ENCODE results near the gene ARHGAP30. TPM values are rescaled to one million over a fixed set of nuclear protein-coding genes. Genes with fewer than 3 reads are reported as not detected.

ARHGAP30 gene
- total RNA-seq, 4 donors from 2014 or later, result 6.1 to 14.1 (median 10.2) TPM

GRCh38 chr1:161044908-161045735 is 24.6 kb downstream of the ARHGAP30 start:
- Histone ChIP-seq H3K9me3 (no peaks in the 10 kb centered on the region), H3K4me3 (peak overlapping the region; percentile 67 to 94 (median 80)), H3K36me3 (peaks cover 9 to 57% (median 15%) of the 10 kb centered on the region in 3 donors), H3K4me1 (peaks cover 0 to 25% (median 12%) of the 10 kb centered on the region in 4 donors), H3K27me3 (no peaks in the 10 kb centered on the region), H3K27ac (peak overlapping the region; percentile 65 to 95 (median 92))
- WGBS, 2 donors, result 0% methylated on average over 39 to 46 of the region's 48 CpGs
- peak in 1 of 2 donors; percentile 43 for DNase-seq (ENCODE audit: low spot score in 2 of 2)
- TF ChIP-seq POLR2A (IDR thresholded peaks at IDR 0.05), result no peak
- TF ChIP-seq CTCF (IDR thresholded peaks at IDR 0.05), result no peak
- peak in 1 of 2 donors; percentile 53 for TF ChIP-seq EP300 (IDR thresholded peaks at IDR 0.05)

- H3K4me1 ChIP-seq, result peaks cover 0 to 25% (median 12%) of the 10 kb centered on the region in 4 donors
- peak overlapping the region; percentile 65 to 95 (median 92) for H3K27ac ChIP-seq
- no peaks in the 10 kb centered on the region for H3K27me3 ChIP-seq
- peaks cover 9 to 59% (median 21%) of the 10 kb centered on the region in 3 donors for H3K36me3 ChIP-seq
- H3K4me3 ChIP-seq, result peak overlapping the region; percentile 67 to 94 (median 80)
- no peaks in the 10 kb centered on the region for H3K9me3 ChIP-seq
- no peak for DNase-seq (ENCODE audit: low spot score in 2 of 2)
- TF ChIP-seq POLR2A (IDR thresholded peaks at IDR 0.05), result no peak
- no peak for TF ChIP-seq CTCF (IDR thresholded peaks at IDR 0.05)
- no peak for TF ChIP-seq EP300 (IDR thresholded peaks at IDR 0.05)
These were observed 25.2 kb downstream of the ARHGAP30 start for GRCh38 chr1:161044535-161044907.

GRCh38 chr1:161039546-161039945 is 30.1 kb downstream of the ARHGAP30 start:
- peaks cover 0 to 33% (median 13%) of the 10 kb centered on the region in 4 donors for H3K4me1 ChIP-seq
- no peak overlapping the region for H3K4me3 ChIP-seq
- 78 to 84% methylated on average over 3 to 5 of the region's 5 CpGs for WGBS, 2 donors
- H3K27ac ChIP-seq, result peak overlapping the region in 1 of 4 donors; percentile 73
- peaks cover 9 to 41% (median 24%) of the 10 kb centered on the region in 3 donors for H3K36me3 ChIP-seq
- no peaks in the 10 kb centered on the region for H3K27me3 ChIP-seq
- no peak for DNase-seq (ENCODE audit: low spot score in 2 of 2)
- no peak for TF ChIP-seq EP300 (IDR thresholded peaks at IDR 0.05)
- no peak for TF ChIP-seq CTCF (IDR thresholded peaks at IDR 0.05)
- no peaks in the 10 kb centered on the region for H3K9me3 ChIP-seq

GRCh38 chr1:161039154-161039545 is 30.5 kb downstream of the ARHGAP30 start:
- Histone ChIP-seq H3K36me3 (peaks cover 9 to 41% (median 24%) of the 10 kb centered on the region in 3 donors), H3K4me1 (peaks cover 0 to 29% (median 9%) of the 10 kb centered on the region in 4 donors), H3K4me3 (peak overlapping the region in 2 of 4 donors; percentile 58 to 66), H3K27ac (peak overlapping the region in 1 of 4 donors; percentile 73), H3K9me3 (no peaks in the 10 kb centered on the region), H3K27me3 (no peaks in the 10 kb centered on the region)
- WGBS, 2 donors, result 13 to 20% methylated on average over 1 to 3 of the region's 3 CpGs
- TF ChIP-seq POLR2A (IDR thresholded peaks at IDR 0.05) (no peak), CTCF (IDR thresholded peaks at IDR 0.05) (no peak), EP300 (IDR thresholded peaks at IDR 0.05) (no peak)
- DNase-seq (ENCODE audit: low spot score in 2 of 2), result no peak

- peak within 1 kb of the TSS in 2 of 4 donors; percentile 64 to 73 for H3K27ac ChIP-seq
- H3K9me3 ChIP-seq, result no peaks in the 10 kb centered on the region
- no peak for DNase-seq (ENCODE audit: low spot score in 2 of 2)
- peaks cover 0 to 24% (median 4%) of the 10 kb centered on the region in 4 donors for H3K4me1 ChIP-seq
- H3K36me3 ChIP-seq, result peaks cover 9 to 41% (median 24%) of the 10 kb centered on the region in 3 donors
- no peaks in the 10 kb centered on the region for H3K27me3 ChIP-seq
- H3K4me3 ChIP-seq, result peak within 1 kb of the TSS; percentile 27 to 66 (median 46)
- TF ChIP-seq CTCF (IDR thresholded peaks at IDR 0.05) (no peak), EP300 (IDR thresholded peaks at IDR 0.05) (peak in 1 of 2 donors; percentile 27)
- WGBS, 2 donors, result 34 to 49% methylated on average over 26 to 49 of the region's 54 CpGs
These were observed 31.1 kb downstream of the ARHGAP30 start, which contains the start of gene TSTD1 for GRCh38 chr1:161038523-161039153. Gene TSTD1 (minus strand): TSS chr1:161038964. CDS start chr1:161038889, 75 bp downstream.

Data from tibial nerve (tissue), 4 donors.